AG04449 (cell line): ENCODE data around the gene DENND4C.
"Not testable (repeated sequence)": the region's sequence is repeated elsewhere in the genome, so short reads cannot be mapped to it uniquely, and the experiment has no call there.

Experiments used
- CTCF ChIA-PET: fragments of 350-600 bp; formaldehyde crosslinking; extraction: SDS; loops from one replicate; lab custom pipeline; 2021; ENCODE audit warnings: antibody characterized with exemption; lab: Yijun Ruan, JAX
- POLR2A ChIA-PET: fragments of 400-600, 350-600 bp; formaldehyde crosslinking; extraction: SDS; loops from one replicate; lab custom pipeline; 2020; ENCODE audit warnings: antibody characterized with exemption, inconsistent platforms; lab: Yijun Ruan, JAX
- DNase-seq: peaks from one replicate; pipeline ENCODE4 v3.0.0-alpha.2; 2010; ENCODE audit warnings: low read depth, low spot score
- H3K4me3 ChIP-seq: 2 replicates; pipeline ENCODE4 v1.5.1; 2011; ENCODE audit warnings: low read depth, mild to moderate bottlenecking, control low read depth, low read length
- CTCF ChIP-seq: IDR thresholded peaks from one replicate; pipeline ENCODE4 v1.5.1; 2011; ENCODE audit warnings: mild to moderate bottlenecking, moderate library complexity, low read length, control low read depth, inconsistent platforms; ENCODE audit not compliant: insufficient read depth; ENCODE audit errors: missing control alignments

Gene DENND4C

GRCh38 chr9:19410594-19410993 lies 180.1 kb downstream of the DENND4C start:
- CTCF ChIA-PET: no interaction called here
- no peak for DNase-seq
- POLR2A ChIA-PET: no interaction called here

GRCh38 chr9:19411316-19411715 lies 180.8 kb downstream of the DENND4C start:
- ChIA-PET POLR2A (no interaction called here), CTCF (no interaction called here)
- DNase-seq: no peak
- no peak for TF ChIP-seq CTCF
- H3K4me3 ChIP-seq: no peak overlapping the region

More at GRCh38 chr9:19410594-19410993, 180.1 kb downstream of the DENND4C start:
- no peak for TF ChIP-seq CTCF
- H3K4me3 ChIP-seq: no peak overlapping the region

- DNase-seq, CTCF ChIA-PET, POLR2A ChIA-PET, H3K4me3 ChIP-seq: not testable (repeated sequence)
These were observed 183.0 kb downstream of the DENND4C start for GRCh38 chr9:19413456-19413855.

GRCh38 chr9:19416143-19416542 lies 185.7 kb downstream of the DENND4C start:
- TF ChIP-seq CTCF: no peak
- no peak for DNase-seq
- no peak overlapping the region for H3K4me3 ChIP-seq
- ChIA-PET POLR2A (no interaction called here), CTCF (no interaction called here)

GRCh38 chr9:19420877-19421276 lies 190.4 kb downstream of the DENND4C start:
- POLR2A ChIA-PET: no interaction called here
- no peak for TF ChIP-seq CTCF
- DNase-seq: no peak
- H3K4me3 ChIP-seq: no peak overlapping the region
- CTCF ChIA-PET: interaction anchor here (1.6 kb wide), 1 partner anchor 44 kb away, joined by 6 read pairs; no protein-coding TSS in a partner anchor
